Measurements from ENCODE around the gene EGFR.

- no peak for TF ChIP-seq CTCF (IDR thresholded peaks at IDR 0.05; ENCODE audit: insufficient read depth, low read length, poor library complexity, severe bottlenecking)
- no peak for TF ChIP-seq EZH2phosphoT487 (conservative IDR thresholded peaks at IDR 0.05; ENCODE audit: low read length)
These were observed 171.1 kb downstream of the EGFR start for GRCh38 chr7:55189878-55190436.
